Heart left ventricle (tissue), 16 donors: ENCODE measurements around the gene RPTOR. TPM values are rescaled to one million over a fixed set of nuclear protein-coding genes. Genes with fewer than 3 reads are reported as not detected.

Experiments used
- ATAC-seq, 4 donors: fragments of 200-7000 bp; cut with Tn5 transposase; one replicate each; pipeline ENCODE4 v1.9.1; 2020 to 2022; ENCODE audit warnings: moderate library complexity in 4 of 4, mild to moderate bottlenecking in 3 of 4, moderate number of reproducible peaks in 1 of 4
- DNase-seq, 5 donors: peaks; one replicate each; pipeline ENCODE4 v3.0.0-alpha.2; 2020
- H3K27ac ChIP-seq, 12 donors: fragments of 200-600 bp; sonication (generic) in 4 of 12; one replicate each; pipeline versions ENCODE4 v1.5.0 to v1.8.0; 2016 to 2022; ENCODE audit warnings: mild to moderate bottlenecking in 2 of 12
- H3K27me3 ChIP-seq, 9 donors: fragments of 200-600 bp; sonication (generic) in 2 of 9; one replicate each; pipeline versions ENCODE4 v1.5.1 to v1.8.0; 2016 to 2022; ENCODE audit warnings: mild to moderate bottlenecking in 3 of 9
- H3K36me3 ChIP-seq, 9 donors: fragments of 200-600 bp; sonication (generic) in 2 of 9; one replicate each; pipeline versions ENCODE4 v1.5.0 to v1.8.0; 2018 to 2022; ENCODE audit warnings: mild to moderate bottlenecking in 2 of 9
- H3K4me1 ChIP-seq, 12 donors: fragments of 200-600 bp; sonication (generic) in 4 of 12; one replicate each; pipeline versions ENCODE4 v1.5.0 to v1.8.0; 2016 to 2022; ENCODE audit warnings: mild to moderate bottlenecking in 3 of 12
- H3K4me3 ChIP-seq, 12 donors: fragments of 200-600 bp; sonication (generic) in 4 of 12; one replicate each; pipeline versions ENCODE4 v1.5.0 to v1.8.0; 2017 to 2022; ENCODE audit warnings: mild to moderate bottlenecking in 9 of 12, moderate library complexity in 4 of 12
- H3K9me3 ChIP-seq, 12 donors: fragments of 200-600 bp; sonication (generic) in 4 of 12; one replicate each; pipeline versions ENCODE4 v1.5.0 to v1.8.0; 2016 to 2022; ENCODE audit warnings: mild to moderate bottlenecking in 1 of 12
- CTCF ChIP-seq, 12 donors: fragments of 200-600 bp; sonication (generic) in 4 of 12; IDR thresholded peaks; one replicate each; pipeline versions ENCODE4 v1.5.0 to v1.8.0; 2018 to 2022; ENCODE audit warnings: antibody characterized with exemption in 12 of 12, mild to moderate bottlenecking in 5 of 12
- POLR2A ChIP-seq, 2 donors: fragments of 450-650 bp; IDR thresholded peaks; one replicate each; pipeline ENCODE4 v1.6.1; 2017; ENCODE audit warnings: antibody characterized with exemption in 2 of 2, mild to moderate bottlenecking in 2 of 2, moderate library complexity in 2 of 2
- WGBS, 4 donors: extraction: QIAGEN DNeasy Blood & Tissue Kit in 2 of 4; methylation state at CpG; one replicate each; pipeline versions ENCODE4 v1.1.5 to v1.1.7; 2013 to 2018; 5-methylcytosine and 5-hydroxymethylcytosine counted together
- intact Hi-C, 10 donors: fragments of 100-400 bp; cut with DNase I; formaldehyde crosslinking; loops; one replicate each; pipeline versions ENCODE4 v1.11.1 to v1.14.2; 2022
- polyA plus RNA-seq, 2 donors: library from polyadenylated mRNA; stranded (reverse); fragments of 200-250 nt; gene quantifications; one replicate each; pipeline ENCODE4 v1.2.3, GENCODE V29; 2013
- total RNA-seq, 9 donors: library from RNA; depleted of rRNA in 2 of 9; stranded (reverse); fragments of >200 nt in 2 of 9; fragmentation: NEBNext Ultra II Directional in 3 of 9; extraction: Animal tissue kit (Norgen Biotek cat#: 25700) in 3 of 9; gene quantifications; one replicate each; pipeline versions ENCODE4 v1.1.0 to v1.2.4, GENCODE V29; 2016 to 2023
- donor health status: ischemic (EF 13 %, LVEDD 7.1; RV severe dilation, severe dysfunction).
- donor health status: healthy with polysubstance abuse.
- donor health status: DM: no; HTN: yes; CAD: no.
- donor health status: DM: no; HTN: no; CAD: no.
- donor health status: ischemic (EF 25% LVEDD 6.9; RV normal size, moderate dysfunction).
- donor health status: ischemic (EF 25% LVEDD 5.7; RV mildly dilated, moderate dysfunction).
- donor health status: healthy.
- donor health status: DM: yes; HTN: yes; CAD: no.
- donor health status: ischemic (EF 35%, LVEDD 5.7; RV mildly dilated, moderate dysfunction).
- donor health status: nonischemic (EF 11% LVEDD 7.7; RV severe dilation, severe dysfunction).
- donor health status: DM: yes; HTN: yes; CAD: no.
- donor health status: PGD.
- donor health status: ischemic (EF 29% LVEDD 5.4; RV normal size, mild dysfunction).
- donor health status: nonischemic (EF 23%, LVEDD 6.1; RV moderate dilation, normal function).

The RPTOR gene
- total and polyA plus RNA-seq, 11 donors, result 14.7 to 31.7 (median 26.0) TPM

DNA sequence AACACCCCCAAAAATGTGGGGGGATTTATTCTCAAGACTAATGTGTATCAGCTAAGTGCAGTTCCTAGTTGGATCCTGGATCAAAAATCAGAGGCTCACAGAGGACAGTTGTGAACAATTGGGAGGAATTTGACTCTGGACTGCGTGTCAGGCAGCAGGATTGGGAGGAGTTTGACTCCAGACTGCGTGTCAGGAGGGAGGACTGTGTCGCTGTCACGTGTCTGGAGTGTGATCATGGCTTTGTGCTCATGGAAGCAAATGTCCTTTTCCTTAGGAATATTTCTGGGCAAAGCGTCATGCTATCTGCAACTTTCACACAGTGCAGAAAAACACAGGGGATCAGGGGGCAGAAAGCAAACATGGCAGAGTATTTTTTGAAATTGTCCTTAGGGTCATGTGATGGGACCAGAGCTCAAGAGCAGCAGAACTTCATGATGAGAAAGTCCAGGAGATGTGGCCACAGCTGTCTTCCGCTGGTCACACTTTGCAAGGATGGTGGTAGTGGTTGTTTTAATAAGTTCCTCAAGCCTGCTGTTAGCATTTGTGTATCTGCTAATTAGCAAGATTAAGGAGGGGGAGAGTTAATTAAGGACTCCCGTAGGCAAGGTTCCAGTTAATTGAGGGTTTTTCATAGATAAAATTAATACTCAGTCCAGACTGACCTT, 325.0 kb downstream of the RPTOR start:
- WGBS, 4 donors, result 82 to 95% (median 90%) methylated on average over 7 of the region's 7 CpGs
- ATAC-seq (no peak), DNase-seq (no peak)
- no peak overlapping the region for H3K4me3 ChIP-seq
- H3K36me3 ChIP-seq, result peaks cover 0 to 1% (median 0%) of the 10 kb centered on the region in 9 donors
- H3K9me3 ChIP-seq, result no peaks in the 10 kb centered on the region
- intact Hi-C loops, result loop anchor here (5.0 to 10.0 kb wide), 8 partner anchors 95 to 445 kb away; no protein-coding TSS in a partner anchor
- peaks cover 0 to 42% (median 22%) of the 10 kb centered on the region in 12 donors for H3K4me1 ChIP-seq
- no peaks in the 10 kb centered on the region for H3K27me3 ChIP-seq
- TF ChIP-seq POLR2A (IDR thresholded peaks at IDR 0.05) (no peak), CTCF (IDR thresholded peaks at IDR 0.05) (no peak)
- H3K27ac ChIP-seq, result no peak overlapping the region

DNA sequence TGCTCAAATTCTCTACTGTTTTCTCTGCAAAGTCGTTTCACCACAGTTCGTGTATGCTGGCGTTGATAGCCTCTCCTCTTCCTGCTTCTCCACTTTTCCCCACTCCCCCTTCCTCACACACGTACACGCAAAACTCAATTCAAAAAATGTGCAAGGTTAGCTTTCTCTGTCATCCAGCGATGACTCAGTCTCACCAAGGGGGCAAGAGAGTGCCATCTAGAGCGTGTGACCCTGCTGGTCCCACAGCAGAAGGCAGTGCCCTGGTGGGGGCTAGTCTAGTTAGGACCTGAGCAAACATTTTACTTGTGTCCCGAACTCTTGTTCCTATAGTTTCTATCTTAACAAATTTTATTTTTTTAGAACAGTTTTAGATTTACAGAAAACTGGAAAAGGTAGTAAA, 325.8 kb downstream of the RPTOR start:
- whole genome bisulfite sequencing, 4 donors, result 78 to 92% (median 85%) methylated on average over 8 of the region's 8 CpGs
- Histone ChIP-seq H3K4me1 (peaks cover 0 to 42% (median 22%) of the 10 kb centered on the region in 12 donors), H3K36me3 (peaks cover 0 to 7% (median 0%) of the 10 kb centered on the region in 9 donors), H3K9me3 (no peaks in the 10 kb centered on the region), H3K4me3 (no peak overlapping the region), H3K27me3 (no peaks in the 10 kb centered on the region), H3K27ac (no peak overlapping the region)
- intact Hi-C loops, result loop anchor here in 1 of 10 donors (5.0 kb wide), 1 partner anchor 97 kb away; no protein-coding TSS in a partner anchor
- no peak for TF ChIP-seq POLR2A (IDR thresholded peaks at IDR 0.05)
- TF ChIP-seq CTCF (IDR thresholded peaks at IDR 0.05), result no peak
- ATAC-seq (no peak), DNase-seq (peak in 2 of 5 donors; percentile 4 to 10)

GRCh38 chr17:80871341-80871740, 326.7 kb downstream of the RPTOR start:
- peaks cover 0 to 39% (median 22%) of the 10 kb centered on the region in 12 donors for H3K4me1 ChIP-seq
- DNase-seq (peak in 2 of 5 donors; percentile 27 to 33), ATAC-seq (peak in 1 of 4 donors; percentile 21)
- 29 to 49% (median 36%) methylated on average over 12 of the region's 12 CpGs for WGBS, 4 donors
- no peaks in the 10 kb centered on the region for H3K9me3 ChIP-seq
- intact Hi-C loops, result loop anchor here in 1 of 10 donors (5.0 kb wide), 1 partner anchor 96 kb away; no protein-coding TSS in a partner anchor
- peaks cover 0 to 7% (median 0%) of the 10 kb centered on the region in 9 donors for H3K36me3 ChIP-seq
- H3K27ac ChIP-seq, result peak overlapping the region in 2 of 12 donors; percentile 42 to 47
- TF ChIP-seq POLR2A (IDR thresholded peaks at IDR 0.05) (no peak), CTCF (IDR thresholded peaks at IDR 0.05) (no peak)
- no peaks in the 10 kb centered on the region for H3K27me3 ChIP-seq
- H3K4me3 ChIP-seq, result peak overlapping the region in 1 of 12 donors; percentile 23

GRCh38 chr17:80872001-80872500, 327.4 kb downstream of the RPTOR start:
- TF ChIP-seq POLR2A (IDR thresholded peaks at IDR 0.05), result no peak
- no peak for TF ChIP-seq CTCF (IDR thresholded peaks at IDR 0.05)
- DNase-seq, result peak in 3 of 5 donors; percentile 63 to 74 (median 71)
- Histone ChIP-seq H3K27ac (peak overlapping the region in 1 of 12 donors; percentile 47), H3K4me1 (peaks cover 0 to 37% (median 22%) of the 10 kb centered on the region in 12 donors), H3K36me3 (peaks cover 0 to 7% (median 0%) of the 10 kb centered on the region in 9 donors), H3K27me3 (no peaks in the 10 kb centered on the region), H3K4me3 (peak overlapping the region in 1 of 12 donors; percentile 23), H3K9me3 (no peaks in the 10 kb centered on the region)
- ATAC-seq, result peak; percentile 90 to 93 (median 92)
- 31 to 48% (median 38%) methylated on average over 14 of the region's 14 CpGs for WGBS, 4 donors
- intact Hi-C loops, result loop anchor here in 1 of 10 donors (5.0 kb wide), 1 partner anchor 95 kb away; no protein-coding TSS in a partner anchor
